ENCODE data around the gene ASB2. TPM values are rescaled to one million over a fixed set of nuclear protein-coding genes. Genes with fewer than 3 reads are reported as not detected.

Gene ASB2
- polyA plus RNA-seq, 3 donors: 0.25 to 2.5 (median 1.4) TPM

DNA sequence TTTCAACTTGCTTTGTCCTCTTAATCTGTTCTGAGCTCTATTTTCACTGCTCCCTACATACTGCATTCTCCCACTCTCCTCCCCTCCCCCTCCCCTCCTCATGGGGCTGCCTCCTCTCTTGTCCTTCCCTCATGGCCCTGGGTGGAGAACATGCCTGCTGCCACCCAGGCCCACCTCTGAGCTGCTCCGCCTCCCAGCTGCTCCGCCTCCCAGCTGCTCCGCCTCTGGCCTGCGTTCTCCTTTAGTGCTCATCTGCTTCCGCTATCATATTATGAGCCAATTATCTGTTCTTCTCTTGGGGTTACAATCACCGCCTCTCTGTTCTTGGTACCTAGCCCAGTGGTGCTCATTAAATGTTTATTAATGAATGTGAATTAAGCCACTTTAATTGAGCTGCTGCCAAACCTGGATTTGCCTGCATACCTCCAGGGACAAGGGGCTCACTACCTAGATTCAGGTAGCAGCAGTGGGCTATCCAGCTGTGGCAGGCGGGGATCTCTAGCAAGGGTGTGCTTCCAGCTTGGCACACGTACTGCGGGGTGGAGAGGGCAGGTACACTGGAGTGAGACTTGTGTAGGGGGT is 81.3 kb downstream of the ASB2 start:
- 98% methylated on average over 8 of the region's 9 CpGs for WGBS (ENCODE audit: insufficient coverage)
- H3K4me1 Mint-ChIP-seq: no peaks in the 10 kb centered on the region
- peaks cover 0 to under 1% of the 10 kb centered on the region in 2 donors for H3K9me3 ChIP-seq (replicated peaks in 1 of 2; ENCODE audit: control insufficient read depth in 1 of 2, insufficient read depth in 1 of 2, low read length in 2 of 2)
- no peaks in the 10 kb centered on the region for H3K79me2 ChIP-seq (ENCODE audit: insufficient read depth, low read length)
- H3K36me3 ChIP-seq (replicated peaks in 1 of 2; ENCODE audit: control insufficient read depth in 1 of 2, insufficient read depth in 2 of 2, low read length in 2 of 2): no peaks in the 10 kb centered on the region
- peaks cover 0 to 3% of the 10 kb centered on the region in 2 donors for H3K27me3 ChIP-seq (ENCODE audit: control insufficient read depth in 2 of 2, insufficient read depth in 2 of 2, low read length in 2 of 2)
- H3K27me3 Mint-ChIP-seq (ENCODE audit: low read depth in 3 of 3): peaks cover 7 to 11% (median 8%) of the 10 kb centered on the region in 3 donors
- intact Hi-C loops (cut with micrococcal nuclease): no loop called here
- H3K4me2 ChIP-seq (replicated peaks; ENCODE audit: extremely low read depth, low read length, poor library complexity, severe bottlenecking): no peak overlapping the region
- H2AFZ ChIP-seq (ENCODE audit: insufficient read depth, low read depth, low read length, poor library complexity, severe bottlenecking): no peak overlapping the region
- no peaks in the 10 kb centered on the region for H4K20me1 ChIP-seq (ENCODE audit: insufficient read depth, low read length)
- no peaks in the 10 kb centered on the region for H3K36me3 Mint-ChIP-seq
- H3K27ac ChIP-seq (ENCODE audit: low read depth in 1 of 2, low read length in 2 of 2): no peak overlapping the region
- no peak overlapping the region for H3K4me3 Mint-ChIP-seq
- no peak for DNase-seq
- H3K4me1 ChIP-seq (ENCODE audit: control insufficient read depth in 1 of 2, insufficient read depth in 2 of 2, low read length in 2 of 2): no peaks in the 10 kb centered on the region
- no peak overlapping the region for H3K4me3 ChIP-seq (replicated peaks in 1 of 3; ENCODE audit: low read depth in 2 of 3, low read length in 3 of 3)
- H3K9me3 Mint-ChIP-seq: peaks cover 0 to 9% (median 0%) of the 10 kb centered on the region in 7 donors
- no peak overlapping the region for H3K9ac ChIP-seq (ENCODE audit: insufficient read depth, low read length, poor library complexity, severe bottlenecking)
- TF ChIP-seq CTCF (IDR thresholded peaks at IDR 0.05): no peak
- H3K27ac Mint-ChIP-seq: no peak overlapping the region

DNA sequence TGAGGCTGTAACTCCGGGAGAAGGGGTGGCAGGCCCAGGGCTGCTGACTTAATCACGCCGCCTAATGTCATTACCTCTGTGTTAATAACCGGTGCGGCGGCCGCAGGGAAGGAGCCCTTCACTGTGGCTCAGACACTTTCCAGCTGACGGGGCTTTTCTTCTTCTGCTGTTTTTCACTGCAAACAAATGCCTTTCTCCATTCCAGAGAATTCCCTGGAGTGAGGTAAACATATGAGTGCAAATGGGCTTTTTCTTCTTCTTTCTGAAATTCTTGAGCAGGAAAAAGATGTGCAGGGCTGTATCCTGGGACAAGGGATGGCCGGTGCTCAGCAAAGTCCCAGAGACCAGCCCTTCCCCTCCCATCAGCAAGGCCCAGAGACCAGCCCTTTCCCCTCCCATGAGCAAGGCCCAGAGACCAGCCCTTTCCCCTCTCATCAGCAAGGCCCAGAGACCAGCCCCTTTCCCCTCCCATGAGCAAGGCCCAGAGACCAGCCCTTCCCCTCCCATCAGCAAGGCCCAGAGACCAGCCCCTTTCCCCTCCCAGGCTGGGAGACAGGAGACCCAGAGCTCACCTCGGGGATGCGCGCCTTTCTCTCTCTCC is 82.6 kb downstream of the ASB2 start:
- H3K9me3 Mint-ChIP-seq: peaks cover 0 to 3% (median 0%) of the 10 kb centered on the region in 7 donors
- Histone ChIP-seq H3K4me2 (replicated peaks; ENCODE audit: extremely low read depth, low read length, poor library complexity, severe bottlenecking) (no peak overlapping the region), H2AFZ (ENCODE audit: insufficient read depth, low read depth, low read length, poor library complexity, severe bottlenecking) (no peak overlapping the region), H3K27me3 (ENCODE audit: control insufficient read depth in 2 of 2, insufficient read depth in 2 of 2, low read length in 2 of 2) (peaks cover 0 to 3% of the 10 kb centered on the region in 2 donors), H3K9ac (ENCODE audit: insufficient read depth, low read length, poor library complexity, severe bottlenecking) (no peak overlapping the region), H3K4me1 (ENCODE audit: control insufficient read depth in 1 of 2, insufficient read depth in 2 of 2, low read length in 2 of 2) (no peaks in the 10 kb centered on the region), H3K27ac (ENCODE audit: low read depth in 1 of 2, low read length in 2 of 2) (no peak overlapping the region), H4K20me1 (ENCODE audit: insufficient read depth, low read length) (no peaks in the 10 kb centered on the region), H3K9me3 (replicated peaks in 1 of 2; ENCODE audit: control insufficient read depth in 1 of 2, insufficient read depth in 1 of 2, low read length in 2 of 2) (no peaks in the 10 kb centered on the region), H3K36me3 (replicated peaks in 1 of 2; ENCODE audit: control insufficient read depth in 1 of 2, insufficient read depth in 2 of 2, low read length in 2 of 2) (no peaks in the 10 kb centered on the region), H3K79me2 (ENCODE audit: insufficient read depth, low read length) (no peaks in the 10 kb centered on the region), H3K4me3 (replicated peaks in 1 of 3; ENCODE audit: low read depth in 2 of 3, low read length in 3 of 3) (no peak overlapping the region)
- H3K27me3 Mint-ChIP-seq (ENCODE audit: low read depth in 3 of 3): peaks cover 8 to 16% (median 11%) of the 10 kb centered on the region in 3 donors
- DNase-seq: no peak
- no peak overlapping the region for H3K4me3 Mint-ChIP-seq
- H3K27ac Mint-ChIP-seq: no peak overlapping the region
- TF ChIP-seq CTCF (IDR thresholded peaks at IDR 0.05): no peak
- H3K36me3 Mint-ChIP-seq: no peaks in the 10 kb centered on the region
- no peaks in the 10 kb centered on the region for H3K4me1 Mint-ChIP-seq
- WGBS (ENCODE audit: insufficient coverage): 92% methylated on average over 3 of the region's 12 CpGs
- intact Hi-C loops (cut with micrococcal nuclease): loop anchor here in 1 of 2 donors (5.0 kb wide), 1 partner anchor 941 kb away; no protein-coding TSS in a partner anchor
